Smooth muscle cell (in vitro differentiated cells): Measurements from ENCODE around the gene HSPA1A. TPM values are rescaled to one million over a fixed set of nuclear protein-coding genes. Genes with fewer than 3 reads are reported as not detected.

Experiments
- DNase-seq: peaks from one replicate; lab custom pipeline; 2025; ENCODE audit not compliant: unreplicated experiment; lab: John Stamatoyannopoulos, UW
- H2AFZ ChIP-seq: fragments of 200-600 bp; sonication (generic); 2 replicates; pipeline ENCODE4 v1.6.0; 2016; ENCODE audit warnings: antibody characterized with exemption, low read depth, mild to moderate bottlenecking
- H3F3A ChIP-seq: fragments of 200-600 bp; sonication (generic); 2 replicates; pipeline ENCODE4 v1.6.0; 2017; ENCODE audit warnings: antibody characterized with exemption, low read depth
- H3K27ac ChIP-seq: fragments of 200-600 bp; sonication (generic); 2 replicates; pipeline ENCODE4 v1.5.1; 2016; ENCODE audit warnings: low read depth, mild to moderate bottlenecking
- H3K27me3 ChIP-seq: fragments of 200-600 bp; sonication (generic); 2 replicates; pipeline ENCODE4 v1.6.1; 2016; ENCODE audit warnings: low read depth, mild to moderate bottlenecking
- H3K36me3 ChIP-seq: fragments of 200-600 bp; sonication (generic); 2 replicates; pipeline ENCODE4 v1.5.1; 2016; ENCODE audit warnings: low read depth
- H3K4me1 ChIP-seq: fragments of 200-600 bp; sonication (generic); 2 replicates; pipeline ENCODE4 v1.5.1; 2016; ENCODE audit warnings: low read depth
- H3K4me2 ChIP-seq: fragments of 200-600 bp; sonication (generic); 2 replicates; pipeline ENCODE4 v1.6.0; 2016; ENCODE audit warnings: mild to moderate bottlenecking
- H3K4me3 ChIP-seq: fragments of 200-600 bp; sonication (generic); 2 replicates; pipeline ENCODE4 v1.5.1; 2016; ENCODE audit warnings: mild to moderate bottlenecking
- H3K79me2 ChIP-seq: fragments of 200-600 bp; sonication (generic); 2 replicates; pipeline ENCODE4 v1.6.0; 2016; ENCODE audit warnings: low read depth, mild to moderate bottlenecking
- H3K9ac ChIP-seq: fragments of 200-600 bp; sonication (generic); 2 replicates; pipeline ENCODE4 v1.6.0; 2016; ENCODE audit warnings: low read depth
- H3K9me3 ChIP-seq: fragments of 200-600 bp; sonication (generic); replicated peaks from 2 replicates; pipeline ENCODE4 v1.5.1; 2016; ENCODE audit warnings: low read depth
- H4K20me1 ChIP-seq: fragments of 200-600 bp; sonication (generic); 2 replicates; pipeline ENCODE4 v1.6.0; 2016; ENCODE audit warnings: low read depth
- CTCF ChIP-seq: fragments of 200-600 bp; sonication (generic); IDR thresholded peaks from 2 replicates; pipeline ENCODE4 v1.5.1; 2017; ENCODE audit warnings: borderline replicate concordance, mild to moderate bottlenecking, antibody characterized with exemption; ENCODE audit not compliant: insufficient read depth, poor library complexity, severe bottlenecking
- WGBS: methylation state at CpG from one replicate; pipeline ENCODE4 v1.1.7; 2016; ENCODE audit warnings: low lambda C conversion rate; 5-methylcytosine and 5-hydroxymethylcytosine counted together
- polyA plus RNA-seq: library from polyadenylated mRNA; unstranded; fragments of >200 nt; fragmentation: Nextera tagmentation; extraction: Ambion mirVana; gene quantifications from 2 replicates; pipeline ENCODE4 v1.2.1, GENCODE V29; 2016
- total RNA-seq: library from RNA; depleted of rRNA; stranded (reverse); fragments of >200 nt; gene quantifications from 2 replicates; pipeline ENCODE4 v1.2.3, GENCODE V29; 2014

HSPA1A gene
- total and polyA plus RNA-seq, 2 experiments from 2014 or later = 52.6 to 61.2 TPM

- no peaks in the 10 kb centered on the region for H3K27me3 ChIP-seq
- no peaks in the 10 kb centered on the region for H3K36me3 ChIP-seq
- no peaks in the 10 kb centered on the region for H3K79me2 ChIP-seq
- no peak overlapping the region for H3K9ac ChIP-seq
- no peak overlapping the region for H3K4me3 ChIP-seq
- H4K20me1 ChIP-seq = no peaks in the 10 kb centered on the region
- WGBS = 95% methylated on average over 2 of the region's 2 CpGs
- no peaks in the 10 kb centered on the region for H3F3A ChIP-seq
- H3K9me3 ChIP-seq = no peaks in the 10 kb centered on the region
- H3K4me2 ChIP-seq = no peak overlapping the region
- H3K4me1 ChIP-seq = no peaks in the 10 kb centered on the region
- TF ChIP-seq CTCF = no peak
- no peak overlapping the region for H2AFZ ChIP-seq
- no peak for DNase-seq
- no peak overlapping the region for H3K27ac ChIP-seq
These were observed 44.5 kb upstream of the HSPA1A start for GRCh38 chr6:31770860-31771259.

GRCh38 chr6:31771992-31772358 is 43.4 kb upstream of the HSPA1A start:
- no peaks in the 10 kb centered on the region for H3K79me2 ChIP-seq
- peaks cover 7% of the 10 kb centered on the region for H3K4me1 ChIP-seq
- no peak overlapping the region for H3K9ac ChIP-seq
- no peak overlapping the region for H3K4me2 ChIP-seq
- no peaks in the 10 kb centered on the region for H4K20me1 ChIP-seq
- no peaks in the 10 kb centered on the region for H3K36me3 ChIP-seq
- no peaks in the 10 kb centered on the region for H3F3A ChIP-seq
- 49% methylated on average over 4 of the region's 4 CpGs for WGBS
- no peak for TF ChIP-seq CTCF
- no peaks in the 10 kb centered on the region for H3K27me3 ChIP-seq
- no peak overlapping the region for H3K4me3 ChIP-seq
- no peaks in the 10 kb centered on the region for H3K9me3 ChIP-seq
- H3K27ac ChIP-seq = no peak overlapping the region
- DNase-seq = no peak
- no peak overlapping the region for H2AFZ ChIP-seq

- Histone ChIP-seq H3K36me3 (no peaks in the 10 kb centered on the region), H3K9me3 (no peaks in the 10 kb centered on the region), H4K20me1 (no peaks in the 10 kb centered on the region), H3K9ac (no peak overlapping the region), H3K4me2 (no peak overlapping the region), H3K27ac (no peak overlapping the region), H3F3A (peaks cover 11% of the 10 kb centered on the region), H3K4me1 (peaks cover 8% of the 10 kb centered on the region), H3K4me3 (no peak overlapping the region), H3K79me2 (no peaks in the 10 kb centered on the region), H3K27me3 (no peaks in the 10 kb centered on the region), H2AFZ (no peak overlapping the region)
- 79% methylated on average over 3 of the region's 4 CpGs for WGBS
- DNase-seq = no peak
- no peak for TF ChIP-seq CTCF
These were observed 40.2 kb upstream of the HSPA1A start for GRCh38 chr6:31775184-31775583.

GRCh38 chr6:31775633-31776484 is 39.5 kb upstream of the HSPA1A start:
- H2AFZ ChIP-seq = no peak overlapping the region
- peaks cover 11% of the 10 kb centered on the region for H3F3A ChIP-seq
- H4K20me1 ChIP-seq = no peaks in the 10 kb centered on the region
- no peaks in the 10 kb centered on the region for H3K36me3 ChIP-seq
- H3K27ac ChIP-seq = no peak overlapping the region
- no peaks in the 10 kb centered on the region for H3K27me3 ChIP-seq
- H3K9me3 ChIP-seq = no peaks in the 10 kb centered on the region
- WGBS = 94% methylated on average over 32 of the region's 32 CpGs
- H3K9ac ChIP-seq = no peak overlapping the region
- H3K4me1 ChIP-seq = peaks cover 8% of the 10 kb centered on the region
- H3K79me2 ChIP-seq = no peaks in the 10 kb centered on the region
- no peak for TF ChIP-seq CTCF
- DNase-seq = no peak
- H3K4me3 ChIP-seq = no peak overlapping the region
- H3K4me2 ChIP-seq = no peak overlapping the region
